ENCODE measurements around the gene HMMR. TPM values are rescaled to one million over a fixed set of nuclear protein-coding genes. Genes with fewer than 3 reads are reported as not detected.

The HMMR gene
- polyA plus RNA-seq, 1 donor from 2014 or later: 3.5 TPM

- TF ChIP-seq EZH2 (IDR thresholded peaks at IDR 0.05; ENCODE audit: borderline replicate concordance, insufficient read depth, low read length, poor library complexity, severe bottlenecking): no peak
- TF ChIP-seq MXI1 (conservative IDR thresholded peaks at IDR 0.05; ENCODE audit: poor library complexity, severe bottlenecking): no peak
- TF ChIP-seq CTCF (IDR thresholded peaks at IDR 0.05; ENCODE audit: poor library complexity, severe bottlenecking): no peak
- TF ChIP-seq EP300 (conservative IDR thresholded peaks at IDR 0.05; ENCODE audit: poor library complexity, severe bottlenecking): no peak
- TF ChIP-seq, protein P1, sequence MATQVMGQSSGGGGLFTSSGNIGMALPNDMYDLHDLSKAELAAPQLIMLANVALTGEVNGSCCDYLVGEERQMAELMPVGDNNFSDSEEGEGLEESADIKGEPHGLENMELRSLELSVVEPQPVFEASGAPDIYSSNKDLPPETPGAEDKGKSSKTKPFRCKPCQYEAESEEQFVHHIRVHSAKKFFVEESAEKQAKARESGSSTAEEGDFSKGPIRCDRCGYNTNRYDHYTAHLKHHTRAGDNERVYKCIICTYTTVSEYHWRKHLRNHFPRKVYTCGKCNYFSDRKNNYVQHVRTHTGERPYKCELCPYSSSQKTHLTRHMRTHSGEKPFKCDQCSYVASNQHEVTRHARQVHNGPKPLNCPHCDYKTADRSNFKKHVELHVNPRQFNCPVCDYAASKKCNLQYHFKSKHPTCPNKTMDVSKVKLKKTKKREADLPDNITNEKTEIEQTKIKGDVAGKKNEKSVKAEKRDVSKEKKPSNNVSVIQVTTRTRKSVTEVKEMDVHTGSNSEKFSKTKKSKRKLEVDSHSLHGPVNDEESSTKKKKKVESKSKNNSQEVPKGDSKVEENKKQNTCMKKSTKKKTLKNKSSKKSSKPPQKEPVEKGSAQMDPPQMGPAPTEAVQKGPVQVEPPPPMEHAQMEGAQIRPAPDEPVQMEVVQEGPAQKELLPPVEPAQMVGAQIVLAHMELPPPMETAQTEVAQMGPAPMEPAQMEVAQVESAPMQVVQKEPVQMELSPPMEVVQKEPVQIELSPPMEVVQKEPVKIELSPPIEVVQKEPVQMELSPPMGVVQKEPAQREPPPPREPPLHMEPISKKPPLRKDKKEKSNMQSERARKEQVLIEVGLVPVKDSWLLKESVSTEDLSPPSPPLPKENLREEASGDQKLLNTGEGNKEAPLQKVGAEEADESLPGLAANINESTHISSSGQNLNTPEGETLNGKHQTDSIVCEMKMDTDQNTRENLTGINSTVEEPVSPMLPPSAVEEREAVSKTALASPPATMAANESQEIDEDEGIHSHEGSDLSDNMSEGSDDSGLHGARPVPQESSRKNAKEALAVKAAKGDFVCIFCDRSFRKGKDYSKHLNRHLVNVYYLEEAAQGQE (IDR thresholded peaks at IDR 0.05; ENCODE audit: borderline replicate concordance): no peak
- no peak for TF ChIP-seq RAD21 (conservative IDR thresholded peaks at IDR 0.05)
- no peak for TF ChIP-seq POLR2AphosphoS5 (IDR thresholded peaks at IDR 0.05)
- no peak for TF ChIP-seq SMC3 (conservative IDR thresholded peaks at IDR 0.05; ENCODE audit: poor library complexity)
- no peak for TF ChIP-seq TAF1 (IDR thresholded peaks at IDR 0.05; ENCODE audit: low read depth)
- Histone ChIP-seq H3K9ac (ENCODE audit: low read length) (no peak overlapping the region), H3K4me2 (ENCODE audit: low read length) (no peak overlapping the region), H4K20me1 (ENCODE audit: insufficient read depth) (no peaks in the 10 kb centered on the region), H3K4me3 (ENCODE audit: low read length) (no peak overlapping the region), H3K79me2 (replicated peaks; ENCODE audit: insufficient read depth, low read length) (no peaks in the 10 kb centered on the region), H3F3A (ENCODE audit: insufficient read depth, low read length, poor library complexity, severe bottlenecking) (no peaks in the 10 kb centered on the region), H3K27ac (ENCODE audit: low read length) (no peak overlapping the region), H3K9me3 (ENCODE audit: low read length) (no peaks in the 10 kb centered on the region), H2AFZ (ENCODE audit: low read depth, low read length) (no peak overlapping the region), H3K27me3 (ENCODE audit: insufficient read depth, low read depth, low read length) (no peaks in the 10 kb centered on the region), H3K9me2 (ENCODE audit: insufficient read depth, low read length) (no peaks in the 10 kb centered on the region), H3K36me3 (ENCODE audit: insufficient read depth, low read length) (no peaks in the 10 kb centered on the region)
These were observed 70.8 kb downstream of the HMMR start for GRCh38 chr5:163531272-163531671.

GRCh38 chr5:163532171-163533084 lies 72.0 kb downstream of the HMMR start:
- no peaks in the 10 kb centered on the region for H4K20me1 ChIP-seq (ENCODE audit: insufficient read depth)
- H3K79me2 ChIP-seq (replicated peaks; ENCODE audit: insufficient read depth, low read length): no peaks in the 10 kb centered on the region
- H3K27ac ChIP-seq (ENCODE audit: low read length): no peak overlapping the region
- no peaks in the 10 kb centered on the region for H3K9me3 ChIP-seq (ENCODE audit: low read length)
- H3K9me2 ChIP-seq (ENCODE audit: insufficient read depth, low read length): no peaks in the 10 kb centered on the region
- H3K36me3 ChIP-seq (ENCODE audit: insufficient read depth, low read length): no peaks in the 10 kb centered on the region
- no peak for TF ChIP-seq RAD21 (conservative IDR thresholded peaks at IDR 0.05)
- TF ChIP-seq CTCF (IDR thresholded peaks at IDR 0.05; ENCODE audit: poor library complexity, severe bottlenecking): no peak
- TF ChIP-seq EP300 (conservative IDR thresholded peaks at IDR 0.05; ENCODE audit: poor library complexity, severe bottlenecking): no peak
- no peak for TF ChIP-seq MXI1 (conservative IDR thresholded peaks at IDR 0.05; ENCODE audit: poor library complexity, severe bottlenecking)
- TF ChIP-seq, protein P1 (IDR thresholded peaks at IDR 0.05; ENCODE audit: borderline replicate concordance): no peak
- no peak for TF ChIP-seq EZH2 (IDR thresholded peaks at IDR 0.05; ENCODE audit: borderline replicate concordance, insufficient read depth, low read length, poor library complexity, severe bottlenecking)
- no peak for TF ChIP-seq SMC3 (conservative IDR thresholded peaks at IDR 0.05; ENCODE audit: poor library complexity)
- TF ChIP-seq TAF1 (IDR thresholded peaks at IDR 0.05; ENCODE audit: low read depth): no peak
- no peak for TF ChIP-seq POLR2AphosphoS5 (IDR thresholded peaks at IDR 0.05)
- H3K4me3 ChIP-seq (ENCODE audit: low read length): no peak overlapping the region
- no peak overlapping the region for H3K4me2 ChIP-seq (ENCODE audit: low read length)
- no peak overlapping the region for H3K9ac ChIP-seq (ENCODE audit: low read length)
- H2AFZ ChIP-seq (ENCODE audit: low read depth, low read length): no peak overlapping the region
- no peaks in the 10 kb centered on the region for H3F3A ChIP-seq (ENCODE audit: insufficient read depth, low read length, poor library complexity, severe bottlenecking)
- H3K27me3 ChIP-seq (ENCODE audit: insufficient read depth, low read depth, low read length): no peaks in the 10 kb centered on the region
